ENCODE measurements around the gene NPC1L1. TPM values are rescaled to one million over a fixed set of nuclear protein-coding genes. Genes with fewer than 3 reads are reported as not detected.
A peak's percentile ranks its signal among the peaks of the same experiment; 100 is the strongest.

Gene NPC1L1
- polyA plus RNA-seq, 1 donor from 2014 or later = not detected

- Histone ChIP-seq H3K27ac (ENCODE audit: low read length) (no peak overlapping the region), H3K36me3 (ENCODE audit: insufficient read depth, low read length) (no peaks in the 10 kb centered on the region), H3K4me3 (ENCODE audit: low read length) (no peak overlapping the region), H3K9me3 (ENCODE audit: low read length) (no peaks in the 10 kb centered on the region), H3K9ac (ENCODE audit: low read length) (no peak overlapping the region), H3K4me2 (ENCODE audit: low read length) (no peak overlapping the region), H4K20me1 (ENCODE audit: insufficient read depth) (no peaks in the 10 kb centered on the region), H3K9me2 (ENCODE audit: insufficient read depth, low read length) (no peaks in the 10 kb centered on the region), H3K79me2 (replicated peaks; ENCODE audit: insufficient read depth, low read length) (peaks cover 13% of the 10 kb centered on the region), H3F3A (ENCODE audit: insufficient read depth, low read length, poor library complexity, severe bottlenecking) (no peaks in the 10 kb centered on the region), H2AFZ (ENCODE audit: low read depth, low read length) (no peak overlapping the region), H3K27me3 (ENCODE audit: insufficient read depth, low read depth, low read length) (no peaks in the 10 kb centered on the region)
- TF ChIP-seq REST (IDR thresholded peaks at IDR 0.05; ENCODE audit: borderline replicate concordance) (no peak), EZH2 (IDR thresholded peaks at IDR 0.05; ENCODE audit: borderline replicate concordance, insufficient read depth, low read length, poor library complexity, severe bottlenecking) (no peak), MXI1 (conservative IDR thresholded peaks at IDR 0.05; ENCODE audit: poor library complexity, severe bottlenecking) (no peak), CTCF (IDR thresholded peaks at IDR 0.05; ENCODE audit: poor library complexity, severe bottlenecking) (no peak), EP300 (conservative IDR thresholded peaks at IDR 0.05; ENCODE audit: poor library complexity, severe bottlenecking) (no peak), TAF1 (IDR thresholded peaks at IDR 0.05; ENCODE audit: low read depth) (no peak), SMC3 (conservative IDR thresholded peaks at IDR 0.05; ENCODE audit: poor library complexity) (no peak), RAD21 (conservative IDR thresholded peaks at IDR 0.05) (no peak), POLR2AphosphoS5 (IDR thresholded peaks at IDR 0.05) (no peak)
Measured at GRCh38 chr7:44477938-44478337, 63.2 kb downstream of the NPC1L1 start.

DNA sequence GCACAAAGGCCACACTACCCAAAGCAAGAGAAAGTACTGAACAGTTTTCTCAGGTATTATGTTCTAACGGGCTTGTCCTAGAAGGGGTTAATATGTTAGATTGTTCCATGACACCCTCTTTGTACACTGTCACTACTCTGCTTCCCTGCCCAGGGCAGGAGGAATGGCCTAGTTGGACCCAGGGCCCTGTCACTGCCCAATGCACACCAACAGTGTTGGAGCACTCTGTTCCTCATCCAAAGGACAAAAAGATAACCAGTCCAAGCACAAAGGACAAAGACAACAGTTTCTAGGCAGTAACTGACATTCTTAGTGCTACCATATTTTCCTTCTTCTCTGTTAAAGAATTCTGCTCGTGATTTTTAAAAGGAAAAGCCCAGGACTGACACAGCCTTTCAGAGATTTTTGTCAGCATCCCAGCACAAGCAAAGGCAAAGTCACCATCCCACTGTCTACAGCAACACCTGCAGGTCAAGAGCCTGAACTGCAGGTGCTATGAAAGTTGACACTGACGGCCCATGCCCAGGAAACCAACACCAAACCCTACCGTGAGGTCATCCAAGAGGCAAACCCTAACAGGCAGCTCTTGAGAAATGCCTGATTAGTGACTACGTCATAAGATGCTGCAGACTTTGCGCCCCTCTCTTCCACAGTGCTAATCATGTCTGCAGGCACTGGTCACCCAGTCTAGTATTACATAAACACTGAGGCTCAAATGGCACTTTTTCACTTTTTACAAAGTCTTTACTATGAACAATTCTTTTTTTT is 63.9 kb downstream of the NPC1L1 start:
- no peak overlapping the region for H3K4me2 ChIP-seq (ENCODE audit: low read length)
- H3K9me2 ChIP-seq (ENCODE audit: insufficient read depth, low read length) = no peaks in the 10 kb centered on the region
- no peak overlapping the region for H3K9ac ChIP-seq (ENCODE audit: low read length)
- H3K27me3 ChIP-seq (ENCODE audit: insufficient read depth, low read depth, low read length) = no peaks in the 10 kb centered on the region
- no peaks in the 10 kb centered on the region for H3K9me3 ChIP-seq (ENCODE audit: low read length)
- H4K20me1 ChIP-seq (ENCODE audit: insufficient read depth) = no peaks in the 10 kb centered on the region
- TF ChIP-seq REST (IDR thresholded peaks at IDR 0.05; ENCODE audit: borderline replicate concordance) (no peak), EP300 (conservative IDR thresholded peaks at IDR 0.05; ENCODE audit: poor library complexity, severe bottlenecking) (no peak), POLR2AphosphoS5 (IDR thresholded peaks at IDR 0.05) (no peak), EZH2 (IDR thresholded peaks at IDR 0.05; ENCODE audit: borderline replicate concordance, insufficient read depth, low read length, poor library complexity, severe bottlenecking) (no peak), CTCF (IDR thresholded peaks at IDR 0.05; ENCODE audit: poor library complexity, severe bottlenecking) (peak; percentile 95), MXI1 (conservative IDR thresholded peaks at IDR 0.05; ENCODE audit: poor library complexity, severe bottlenecking) (no peak), RAD21 (conservative IDR thresholded peaks at IDR 0.05) (peak; percentile 96), TAF1 (IDR thresholded peaks at IDR 0.05; ENCODE audit: low read depth) (no peak), SMC3 (conservative IDR thresholded peaks at IDR 0.05; ENCODE audit: poor library complexity) (peak; percentile 87)
- peaks cover 9% of the 10 kb centered on the region for H3K79me2 ChIP-seq (replicated peaks; ENCODE audit: insufficient read depth, low read length)
- H3K4me3 ChIP-seq (ENCODE audit: low read length) = no peak overlapping the region
- H3K27ac ChIP-seq (ENCODE audit: low read length) = no peak overlapping the region
- no peaks in the 10 kb centered on the region for H3K36me3 ChIP-seq (ENCODE audit: insufficient read depth, low read length)
- no peak overlapping the region for H2AFZ ChIP-seq (ENCODE audit: low read depth, low read length)
- H3F3A ChIP-seq (ENCODE audit: insufficient read depth, low read length, poor library complexity, severe bottlenecking) = no peaks in the 10 kb centered on the region

Measured in neural cell (in vitro differentiated cells).